Pulmonary artery endothelial cell (primary cell): Measurements from ENCODE around the gene SCYGR3. TPM values are rescaled to one million over a fixed set of nuclear protein-coding genes. Genes with fewer than 3 reads are reported as not detected.

ENCODE experiments used
- DNase-seq: peaks from one replicate; pipeline ENCODE4 v3.0.0-alpha.2; 2011; ENCODE audit warnings: low read depth, low spot score
- total RNA-seq: library from RNA; depleted of rRNA; stranded (reverse); fragments of >200 nt; gene quantifications from 2 replicates; pipeline ENCODE4 v1.2.3, GENCODE V29; 2014

The SCYGR3 gene, protein sequence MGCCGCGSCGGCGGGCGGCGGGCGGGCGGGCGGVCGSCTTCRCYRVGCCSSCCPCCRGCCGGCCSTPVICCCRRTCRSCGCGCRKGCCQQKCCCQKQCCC
- not detected in 2 replicates for total RNA-seq

DNA sequence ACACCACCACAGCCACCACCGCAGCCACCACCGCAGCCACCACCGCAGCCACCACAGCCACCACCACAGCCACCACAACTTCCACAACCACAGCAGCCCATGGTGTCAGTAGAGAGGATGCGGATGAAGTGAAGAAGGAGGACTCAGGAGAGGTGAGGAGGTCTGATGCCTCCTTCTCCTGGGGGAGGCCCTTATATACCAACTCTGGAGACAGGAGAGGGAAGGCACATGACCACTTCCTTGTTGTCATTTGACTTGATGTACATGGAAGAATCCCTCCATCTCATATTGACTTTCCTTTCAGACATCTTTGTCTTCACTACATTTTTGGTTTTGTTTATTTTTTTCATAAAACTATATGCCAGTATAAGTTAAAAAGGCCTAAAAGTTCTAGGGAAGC, at the start of gene SCYGR3:
Gene SCYGR3, minus strand, starts transcription at position 101 of the 400 bp plus-strand sequence. Its CDS starts 0 bp downstream, at position 101.
- no peak for DNase-seq

DNA sequence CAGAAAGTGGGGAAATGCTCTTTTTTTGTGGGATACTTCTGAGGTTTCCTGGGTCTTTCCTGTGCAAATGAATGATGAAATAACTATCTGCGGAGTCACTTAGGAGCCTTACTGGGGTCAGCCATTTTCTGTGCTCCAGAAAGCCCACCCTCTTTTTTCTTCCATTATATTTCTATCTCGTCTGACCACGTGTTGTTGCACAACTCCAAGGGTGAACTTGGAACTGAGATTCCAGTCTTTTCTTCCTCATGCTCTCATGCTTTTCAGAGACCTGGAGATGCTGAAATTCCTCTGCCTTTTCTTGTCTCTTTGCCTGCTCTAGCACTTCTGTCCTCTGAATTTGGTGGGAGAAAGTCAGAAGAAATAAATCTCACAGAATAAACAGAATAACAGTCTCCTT, 47.2 kb upstream of the SCYGR3 start:
- no peak for DNase-seq

DNA sequence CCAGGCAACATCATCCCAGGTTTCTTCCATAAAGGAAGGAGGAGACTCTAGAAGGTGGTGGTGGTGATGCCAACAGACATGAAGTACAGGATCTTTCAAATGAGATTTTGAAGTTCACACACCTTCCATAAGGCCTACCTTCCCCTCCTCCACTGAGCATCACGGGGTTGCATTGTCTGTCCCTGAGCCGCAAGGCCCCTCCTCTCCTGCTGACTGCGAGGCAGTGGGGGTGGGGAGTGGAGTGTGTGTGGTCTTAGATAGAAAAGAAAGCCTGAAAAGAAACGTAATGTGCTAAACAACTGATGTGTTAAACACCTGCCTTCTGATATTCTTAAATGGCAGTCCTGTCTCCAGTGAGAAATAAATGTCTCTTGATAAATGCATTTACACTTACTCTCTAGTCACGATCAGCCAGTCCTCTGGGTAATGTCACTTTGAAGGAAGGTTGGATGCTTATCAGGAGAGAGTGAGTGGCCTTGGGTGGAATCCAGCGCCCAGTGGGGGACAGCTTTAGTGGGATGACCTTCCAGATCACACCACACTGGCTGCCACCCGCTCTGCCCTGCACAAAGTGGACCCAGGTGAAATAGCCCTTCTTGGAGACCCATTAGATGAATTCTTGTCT, 46.5 kb upstream of the SCYGR3 start:
- no peak for DNase-seq

DNA sequence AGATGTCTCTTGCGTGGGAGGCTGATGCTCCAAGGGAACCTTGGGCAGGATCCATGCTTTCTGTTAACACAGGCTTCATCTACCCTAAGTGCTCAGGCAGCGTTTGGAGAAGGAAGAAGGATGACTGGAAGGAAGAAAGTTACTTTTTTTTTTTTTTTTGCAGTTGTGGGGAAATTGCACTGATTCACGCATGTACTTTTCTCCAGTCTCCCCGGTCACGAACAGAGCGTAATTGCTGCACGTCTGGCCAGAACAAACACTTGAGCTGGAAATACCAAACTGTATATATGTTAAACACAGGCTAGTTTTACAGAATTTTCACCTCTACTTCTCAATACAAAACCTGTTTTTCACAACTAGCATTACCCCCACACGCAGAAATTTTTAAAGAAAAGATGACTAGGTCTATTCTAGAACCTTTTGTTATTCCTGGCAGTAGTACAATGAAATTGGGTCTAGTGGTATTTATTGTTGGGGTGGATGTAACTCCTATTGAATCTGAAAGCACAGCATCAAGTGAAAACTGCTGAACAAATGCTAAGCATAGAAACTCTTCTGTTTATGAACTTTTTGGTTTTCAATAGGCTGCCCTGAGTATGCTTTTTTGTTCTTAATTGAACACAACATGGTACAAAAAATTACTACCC, 42.7 kb upstream of the SCYGR3 start:
- no peak for DNase-seq

DNA sequence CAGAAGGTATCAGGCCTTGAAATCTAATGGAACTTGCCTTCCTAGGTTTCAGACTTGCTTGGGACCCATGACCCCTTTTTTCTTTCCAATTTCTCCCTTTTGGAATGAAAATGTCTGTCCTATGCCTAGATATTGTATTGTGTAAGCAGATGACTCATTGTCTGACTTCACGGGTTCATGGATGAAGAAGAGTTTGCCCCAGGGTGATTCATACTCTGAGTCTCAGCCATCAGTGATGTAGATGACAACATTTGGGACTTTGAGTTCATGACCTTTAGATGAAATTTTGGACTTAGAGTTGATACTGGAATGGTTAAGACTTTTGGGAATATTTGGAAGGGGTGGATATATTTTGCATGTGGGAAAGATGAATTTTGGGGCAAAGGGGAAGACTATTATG, 40.8 kb upstream of the SCYGR3 start:
- peak; percentile 17 for DNase-seq

DNA sequence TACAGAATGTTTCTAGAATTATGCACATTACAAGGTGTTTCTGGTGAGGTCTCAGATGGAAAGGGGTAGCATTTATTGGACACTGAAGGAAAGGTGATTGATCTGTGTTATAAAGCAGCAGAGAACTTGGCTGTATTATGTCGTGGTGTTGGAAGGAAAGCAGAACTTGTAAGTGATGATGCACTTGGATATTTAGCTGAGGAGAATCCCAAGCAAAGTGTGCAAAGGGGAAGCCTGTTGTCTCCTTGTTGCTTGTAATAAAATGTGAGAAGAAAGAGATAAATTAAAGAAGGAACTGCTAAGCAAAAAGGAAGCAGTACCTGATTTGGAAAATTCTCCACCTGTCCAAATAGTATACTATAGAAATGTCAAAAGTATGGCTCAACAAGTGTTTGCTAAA, 39.8 kb upstream of the SCYGR3 start:
- no peak for DNase-seq

DNA sequence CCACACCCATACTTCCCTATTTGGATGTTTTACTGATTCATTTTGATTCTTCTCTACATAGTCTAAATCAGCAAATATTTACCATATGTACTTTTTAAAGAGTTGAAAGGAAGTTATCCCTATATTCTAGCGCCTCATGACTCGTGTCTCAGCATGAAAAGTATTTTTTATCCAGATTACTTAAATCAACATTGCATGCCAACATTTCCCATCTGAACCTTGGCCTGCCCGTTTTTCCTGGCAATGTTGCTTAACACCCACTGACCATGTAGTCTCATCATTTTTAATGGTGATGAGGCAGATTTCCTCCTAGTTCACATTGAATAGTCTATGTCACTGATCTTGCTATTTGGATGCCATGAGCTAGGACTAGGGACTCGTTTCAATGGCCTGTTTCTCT, 38.8 kb upstream of the SCYGR3 start:
- DNase-seq = no peak

DNA sequence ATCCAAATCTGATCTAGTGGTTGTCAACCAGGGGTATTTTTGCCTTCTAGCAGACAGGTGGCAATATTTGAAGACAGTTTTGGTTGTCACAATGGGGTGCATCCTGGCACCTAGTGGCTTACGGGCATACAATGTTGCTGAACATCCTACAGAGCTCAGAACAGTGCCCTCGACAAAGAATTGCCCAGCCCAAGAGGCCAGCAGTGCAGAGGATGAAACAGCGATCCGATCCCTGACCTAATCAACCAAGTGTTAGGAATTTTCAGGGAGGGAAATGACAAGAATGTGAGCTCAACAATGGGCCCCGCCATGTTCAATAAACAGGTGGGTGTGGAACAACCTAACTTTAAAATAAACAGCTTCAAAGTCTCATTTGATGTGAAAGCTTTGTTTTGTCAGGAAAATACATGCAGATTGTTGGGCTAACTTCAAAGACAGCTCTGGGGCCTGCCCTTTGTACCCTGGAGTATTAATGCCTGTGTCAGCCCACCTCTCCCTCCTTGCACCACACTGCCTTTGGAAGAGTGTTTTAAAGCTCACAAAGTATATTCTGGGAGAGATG, 29.4 kb upstream of the SCYGR3 start:
- no peak for DNase-seq

DNA sequence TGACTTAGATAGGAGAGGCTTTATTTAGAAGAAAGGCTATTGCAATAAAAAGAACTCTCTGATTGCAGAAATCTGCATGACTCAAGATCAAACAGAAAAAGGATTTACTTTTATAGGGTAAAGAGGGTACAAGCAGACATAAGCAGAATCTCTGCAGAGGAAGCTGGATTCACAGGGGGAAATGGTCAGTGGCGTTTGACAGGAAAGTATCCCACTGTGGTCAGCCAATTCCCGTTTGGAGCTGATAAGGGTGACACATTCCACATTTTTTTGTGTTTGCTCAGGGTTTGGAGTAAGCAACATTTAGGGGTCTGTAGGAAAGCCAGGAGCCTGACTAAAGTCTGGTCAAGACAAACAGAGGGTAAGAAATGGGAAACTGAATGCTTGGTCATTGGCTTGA, 28.0 kb upstream of the SCYGR3 start:
- no peak for DNase-seq

DNA sequence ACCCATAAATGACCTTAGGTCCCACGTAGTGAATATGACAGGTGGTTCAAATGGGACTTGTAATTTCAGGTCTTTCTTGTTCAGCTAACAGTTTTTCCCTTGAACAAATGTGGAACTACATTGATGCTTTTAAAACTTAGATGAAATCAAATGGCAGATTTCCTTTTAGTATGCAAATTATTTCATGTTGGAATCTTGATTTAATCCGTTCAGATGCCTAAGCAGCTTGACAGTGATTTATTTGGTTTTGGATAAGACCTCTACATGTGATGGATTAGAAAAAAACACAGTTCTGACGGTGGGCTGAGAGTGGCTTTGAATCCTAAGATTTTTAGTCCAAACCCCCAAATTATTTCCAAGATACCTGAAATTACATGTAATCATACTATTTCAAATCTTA, 19.6 kb upstream of the SCYGR3 start:
- no peak for DNase-seq

DNA sequence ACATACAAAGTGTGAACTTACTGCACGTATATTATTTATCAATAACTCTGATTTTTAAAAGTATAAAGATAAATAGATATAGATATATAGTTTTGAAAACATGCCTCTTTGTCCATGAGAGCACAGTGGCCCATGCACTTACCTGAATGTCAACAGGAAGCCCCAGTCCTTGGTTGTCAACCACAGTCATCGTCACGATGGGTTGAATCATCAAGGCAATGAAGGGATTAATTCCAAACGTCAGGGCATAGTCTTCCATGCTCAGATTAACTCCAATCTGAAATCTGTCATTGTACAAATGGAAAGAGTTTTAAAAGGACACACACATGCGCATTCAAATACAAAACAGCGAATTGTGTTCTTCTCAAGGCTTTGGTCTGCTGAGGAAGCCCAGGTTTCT, 18.2 kb upstream of the SCYGR3 start:
- no peak for DNase-seq

DNA sequence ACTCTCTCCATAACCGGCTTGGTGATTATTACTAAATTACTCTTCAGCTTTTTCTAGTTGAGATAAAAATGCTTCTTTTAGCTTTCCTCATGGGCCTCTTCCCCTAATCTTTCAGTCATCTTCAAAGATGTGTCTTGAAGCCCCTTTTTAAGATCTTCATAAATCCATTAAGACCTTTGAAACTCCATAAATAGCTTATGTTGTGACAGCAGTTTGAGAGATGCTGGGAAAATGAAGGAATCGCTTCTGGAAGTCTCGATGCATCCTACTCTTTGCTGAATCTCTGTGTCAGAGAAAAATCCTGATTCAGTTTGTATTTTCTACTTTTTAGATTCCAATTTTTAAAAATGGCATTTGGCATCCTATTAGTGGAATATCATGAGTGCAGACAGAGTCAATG, 15.7 kb upstream of the SCYGR3 start:
- DNase-seq = no peak

DNA sequence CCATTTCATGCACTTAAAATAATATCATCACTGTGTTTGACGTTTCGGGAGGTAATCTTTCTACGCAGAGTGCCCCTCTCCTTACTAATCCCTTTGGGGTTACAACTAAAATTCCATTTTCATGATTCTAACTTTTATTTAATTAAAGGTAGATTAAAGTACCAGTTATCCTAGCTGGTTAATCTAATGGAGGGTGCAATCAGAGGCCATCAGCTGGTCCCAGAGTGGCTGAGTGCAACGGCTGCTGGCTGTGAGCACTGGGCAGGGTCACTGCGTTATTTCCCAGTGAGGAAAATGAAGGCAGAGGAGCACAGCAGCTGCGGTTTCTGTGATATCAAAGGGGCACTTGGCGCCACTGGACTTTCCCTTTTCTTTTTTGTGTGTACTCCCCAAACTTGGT, 14.8 kb upstream of the SCYGR3 start:
- DNase-seq = no peak

DNA sequence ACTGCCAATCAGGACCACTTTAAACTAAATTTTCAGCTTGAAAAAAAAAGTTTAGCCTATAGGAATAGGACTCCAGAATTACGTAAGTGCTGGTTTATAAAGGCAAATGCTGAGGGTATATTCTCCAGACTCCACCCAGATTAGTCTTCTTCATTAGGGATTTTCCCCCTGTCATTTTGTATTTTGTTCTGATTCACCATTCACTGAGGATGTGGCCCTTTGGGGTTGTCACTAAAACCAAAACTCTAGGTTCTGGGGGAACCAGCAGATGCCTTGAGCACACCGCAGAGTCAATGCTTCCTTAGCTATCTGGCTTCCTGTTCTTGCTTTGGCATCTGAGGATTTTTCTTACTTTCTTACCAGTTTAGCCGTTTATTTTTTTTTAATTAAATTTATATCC, 13.1 kb upstream of the SCYGR3 start:
- DNase-seq = no peak

DNA sequence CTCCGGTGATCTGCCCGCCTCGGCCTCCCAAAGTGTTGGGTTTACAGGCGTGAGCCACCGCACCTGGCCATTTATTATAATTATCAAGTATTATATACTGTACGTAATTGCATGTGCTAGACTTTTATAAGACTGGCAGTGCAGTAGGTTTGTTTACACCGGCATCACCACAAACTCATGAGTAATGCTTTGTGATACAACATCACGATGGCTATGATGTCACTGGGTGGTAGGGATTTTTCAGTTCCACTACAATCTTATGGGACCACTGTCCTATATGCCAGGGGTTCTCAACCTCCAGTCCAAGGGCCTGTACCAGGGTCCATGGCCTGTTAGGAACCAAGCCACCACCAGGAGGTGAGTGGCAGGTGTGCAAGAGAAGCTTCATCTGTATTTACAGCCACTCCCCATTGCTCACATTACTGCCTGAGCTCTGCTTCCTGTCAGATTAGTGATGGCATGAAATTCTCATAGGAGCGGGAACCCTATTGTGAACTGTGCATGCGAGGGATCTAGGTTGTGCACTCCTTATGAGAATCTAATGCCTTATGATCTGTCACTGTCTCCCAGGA, 12.0 kb upstream of the SCYGR3 start:
- no peak for DNase-seq

DNA sequence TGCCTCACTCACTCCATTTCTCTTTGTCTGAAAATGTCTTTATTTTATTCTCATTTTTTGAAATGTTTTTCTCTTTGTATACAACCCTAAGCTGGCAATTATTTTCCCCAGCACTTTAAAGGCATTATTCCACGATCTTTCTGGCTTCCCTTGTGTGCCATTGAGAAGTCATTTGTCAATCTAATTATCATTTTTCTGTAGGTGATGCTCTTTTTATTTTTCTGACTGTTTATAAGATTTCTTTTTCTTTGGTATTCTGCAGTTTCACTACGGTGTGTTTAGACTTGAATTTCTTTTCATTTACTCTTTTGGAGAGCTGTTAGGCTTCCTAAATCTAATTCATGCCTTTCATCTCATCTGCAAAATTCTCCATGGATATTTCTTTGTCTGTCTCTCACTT, 10.8 kb upstream of the SCYGR3 start:
- DNase-seq = no peak

DNA sequence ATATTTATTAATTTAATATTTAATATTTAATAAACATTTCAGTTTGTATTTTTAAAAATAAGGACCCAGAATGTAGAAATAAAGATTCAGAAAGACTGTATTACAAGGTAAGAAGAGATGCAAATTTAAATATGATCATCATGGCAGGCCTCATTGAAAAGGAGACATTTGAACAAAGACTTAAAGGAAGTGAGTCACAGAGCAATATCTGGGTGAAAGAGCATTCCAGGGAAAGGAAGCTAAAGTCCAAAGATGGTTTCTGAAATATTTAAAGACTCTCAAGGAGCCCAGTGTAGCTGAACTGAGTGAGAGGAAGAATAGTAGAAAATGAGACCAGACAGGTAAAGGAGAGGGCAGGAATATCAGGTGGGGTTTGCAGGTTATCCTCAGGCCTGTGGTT, 8.6 kb upstream of the SCYGR3 start:
- DNase-seq = peak; percentile 24

DNA sequence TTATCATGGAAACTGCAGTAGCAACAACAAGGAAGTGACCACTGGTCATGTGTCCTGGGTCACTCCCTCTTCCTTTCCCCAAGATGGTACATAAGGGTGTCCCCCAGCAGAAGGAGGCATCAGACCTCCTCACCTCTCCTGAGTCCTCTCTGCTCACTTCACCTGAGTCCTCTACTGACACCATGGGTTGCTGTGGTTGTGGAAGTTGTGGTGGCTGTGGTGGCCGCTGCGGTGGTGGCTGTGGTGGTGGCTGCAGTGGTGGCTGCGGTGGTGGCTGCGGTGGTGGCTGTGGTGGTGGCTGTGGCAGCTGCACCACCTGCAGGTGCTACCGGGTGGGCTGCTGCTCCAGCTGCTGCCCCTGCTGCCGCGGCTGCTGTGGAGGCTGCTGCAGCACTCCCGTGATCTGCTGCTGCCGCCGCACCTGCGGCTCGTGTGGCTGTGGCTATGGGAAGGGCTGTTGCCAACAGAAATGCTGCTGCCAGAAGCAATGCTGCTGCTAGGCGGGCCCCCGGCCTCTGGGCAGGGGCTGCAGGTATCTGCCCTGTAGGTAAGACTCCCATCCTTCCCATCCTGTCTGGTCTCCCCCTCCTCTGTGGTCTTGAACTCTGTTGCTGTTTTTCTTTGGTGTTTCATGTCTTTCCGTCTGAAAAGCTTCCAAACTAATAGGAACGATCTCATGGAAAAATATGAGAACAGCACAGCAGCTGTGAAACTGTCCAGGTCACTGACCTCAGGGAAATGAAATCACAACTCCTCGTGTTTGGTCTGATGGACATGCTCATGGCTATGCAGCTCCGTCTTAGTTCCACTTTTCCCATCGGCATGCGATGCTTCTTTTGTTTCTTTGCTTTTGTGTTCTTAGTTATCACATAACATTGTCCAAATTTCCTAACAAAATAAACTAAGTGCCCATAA, 2.9 kb upstream of the SCYGR3 start, which contains the start of gene SCYGR4:
Gene SCYGR4, plus strand, starts transcription at position 183 of the 915 bp plus-strand sequence. Its CDS starts 0 bp downstream, at position 183.
- DNase-seq = no peak

DNA sequence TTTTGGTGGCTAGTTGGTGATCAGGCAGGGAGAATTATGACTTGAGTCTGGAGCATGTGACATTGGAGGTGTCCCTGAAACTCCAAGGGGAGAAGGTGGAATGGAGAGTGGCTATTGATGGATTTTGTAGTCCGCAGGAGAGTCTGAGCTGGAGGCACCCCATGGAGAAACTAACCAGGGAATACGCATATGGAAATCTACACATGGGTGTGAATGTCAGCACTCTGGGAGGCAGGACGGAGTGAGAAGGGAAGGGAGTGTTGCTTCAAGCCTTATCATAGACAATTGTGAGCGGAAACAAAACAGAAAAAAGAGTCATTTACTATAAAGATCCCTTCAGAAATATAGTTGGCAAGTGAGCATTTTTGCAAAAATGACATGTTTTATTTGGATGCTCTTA, 2.0 kb upstream of the SCYGR3 start:
- DNase-seq = no peak

DNA sequence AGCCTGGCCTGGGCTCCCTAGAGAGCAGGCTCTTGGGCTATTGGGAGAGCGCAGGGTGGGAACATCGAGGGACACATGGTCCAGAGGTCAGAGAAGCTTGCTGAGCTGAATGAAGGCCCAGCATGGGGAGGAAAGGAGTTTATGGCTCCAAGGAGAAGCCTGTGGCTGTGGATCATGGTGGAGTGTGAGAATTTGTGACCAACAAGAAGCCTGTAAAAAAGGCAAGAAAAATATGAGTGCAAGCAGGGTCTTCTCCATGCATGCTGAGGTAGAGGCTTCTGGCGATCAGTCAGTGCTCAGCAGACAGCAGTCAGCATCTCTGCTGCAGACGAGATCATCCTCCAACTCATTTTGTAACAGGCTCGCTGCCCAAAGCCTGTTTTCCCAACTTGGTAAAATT, 1.3 kb upstream of the SCYGR3 start:
- no peak for DNase-seq

DNA sequence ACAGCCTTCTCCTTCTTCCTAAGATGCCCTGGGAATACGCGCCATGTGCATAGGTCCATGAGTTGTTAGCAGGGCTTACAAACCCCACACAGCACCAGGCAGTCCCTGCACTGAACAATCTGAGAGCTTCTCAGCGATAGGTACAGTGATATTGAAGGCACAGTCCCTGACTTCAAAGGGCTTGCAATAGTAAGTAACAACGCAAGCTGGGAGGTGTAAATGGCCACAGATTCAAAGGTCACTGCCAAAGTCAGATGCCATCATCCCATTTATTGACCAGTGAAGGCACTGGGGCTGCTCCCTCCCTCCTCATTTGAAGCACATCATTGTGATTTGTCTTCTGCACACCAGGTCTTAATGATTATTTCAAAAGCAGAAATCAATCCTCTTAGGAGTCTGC, 541 bp upstream of the SCYGR3 start:
- no peak for DNase-seq
